Esophagus muscularis mucosa (tissue), 4 donors: ENCODE data around the gene PEAK3.

Source experiments
- CTCF ChIP-seq, 3 experiments: fragments of 200-600 bp in 2 of 3; fragments of 450-650 bp in 1 of 3; sonication (generic) in 2 of 3; IDR thresholded peaks; one replicate each; pipeline ENCODE4 v1.5.1; 2017 to 2019; ENCODE audit warnings: antibody characterized with exemption in 3 of 3, mild to moderate bottlenecking in 2 of 3, moderate library complexity in 1 of 3
- EP300 ChIP-seq: sonication (generic); formaldehyde crosslinking; IDR thresholded peaks from one replicate; pipeline ENCODE4 v1.6.1; 2017; ENCODE audit warnings: antibody characterized with exemption
- POLR2A ChIP-seq: fragments of 450-650 bp; IDR thresholded peaks from one replicate; pipeline ENCODE4 v1.6.1; 2017; ENCODE audit warnings: antibody characterized with exemption, moderate library complexity, mild to moderate bottlenecking, low read depth
- POLR2AphosphoS5 ChIP-seq, 2 donors: sonication (generic); formaldehyde crosslinking; IDR thresholded peaks; one replicate each; pipeline ENCODE4 v1.6.1; 2017; ENCODE audit warnings: antibody characterized with exemption in 2 of 2

GRCh38 chr19:2243274-2244124 is 38.5 kb downstream of the PEAK3 start:
- TF ChIP-seq CTCF (IDR thresholded peaks at IDR 0.05) (no peak), EP300 (no peak), POLR2AphosphoS5 (IDR thresholded peaks at IDR 0.05) (no peak), POLR2A (no peak)
